ENCODE data around the gene CARS1.

The CARS1 gene

GRCh38 chr11:3057069-3057963, at the start of gene CARS1:
Gene CARS1, minus strand, starts transcription at chr11:3057423. Its CDS starts 56 bp downstream, at chr11:3057367.
- peak; percentile 97 for DNase-seq

DNA sequence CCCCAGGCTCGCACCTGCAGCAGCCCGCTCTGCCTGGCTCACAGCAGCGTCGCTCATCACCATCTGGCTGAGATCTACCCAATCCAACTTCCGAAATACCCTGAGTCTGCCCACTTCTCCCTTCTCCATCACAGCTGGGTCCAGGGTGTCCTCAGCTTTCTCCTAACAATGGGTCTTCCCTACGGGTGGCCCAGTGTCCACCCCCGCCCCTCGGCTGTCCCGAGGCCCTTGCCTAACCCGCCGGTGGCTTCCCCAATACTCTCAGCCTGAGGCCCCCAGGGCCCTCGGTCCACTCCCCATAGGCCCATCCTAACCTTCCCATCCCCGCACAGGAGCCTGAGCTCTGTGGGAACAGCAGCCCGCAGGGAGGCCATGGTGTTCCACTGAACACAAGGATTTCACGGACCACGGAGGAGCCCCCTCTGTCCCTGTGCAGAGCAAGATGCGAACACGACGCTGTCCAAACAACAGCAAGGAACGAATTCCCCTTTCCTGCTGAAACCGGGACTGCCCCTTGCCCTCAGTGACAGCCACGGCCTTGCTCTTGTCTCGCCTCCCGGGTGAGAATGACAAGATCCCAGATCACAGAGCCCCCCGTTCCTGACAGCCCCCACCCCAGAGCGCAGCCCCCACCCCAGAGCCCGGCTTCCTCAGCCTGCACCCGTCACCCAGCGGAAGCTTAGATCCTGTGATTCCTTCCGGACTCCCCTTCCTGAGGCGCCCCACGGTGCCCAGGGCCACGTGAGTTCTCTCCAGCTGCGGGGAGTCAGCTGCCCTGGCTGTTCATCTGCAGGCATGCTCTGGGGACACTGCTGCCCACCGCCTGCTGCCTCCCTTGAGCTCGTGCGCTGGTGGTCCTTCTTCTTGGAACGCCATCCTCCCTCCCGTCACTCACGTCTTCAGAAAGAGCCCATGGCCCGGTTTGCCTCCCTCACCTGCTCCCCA, 48.8 kb upstream of the CARS1 start:
- no peak for DNase-seq

- DNase-seq: no peak
Measured at GRCh38 chr11:3104961-3105790, 48.0 kb upstream of the CARS1 start.

- no peak for DNase-seq
Measured at GRCh38 chr11:3104051-3104714, 47.0 kb upstream of the CARS1 start.

DNA sequence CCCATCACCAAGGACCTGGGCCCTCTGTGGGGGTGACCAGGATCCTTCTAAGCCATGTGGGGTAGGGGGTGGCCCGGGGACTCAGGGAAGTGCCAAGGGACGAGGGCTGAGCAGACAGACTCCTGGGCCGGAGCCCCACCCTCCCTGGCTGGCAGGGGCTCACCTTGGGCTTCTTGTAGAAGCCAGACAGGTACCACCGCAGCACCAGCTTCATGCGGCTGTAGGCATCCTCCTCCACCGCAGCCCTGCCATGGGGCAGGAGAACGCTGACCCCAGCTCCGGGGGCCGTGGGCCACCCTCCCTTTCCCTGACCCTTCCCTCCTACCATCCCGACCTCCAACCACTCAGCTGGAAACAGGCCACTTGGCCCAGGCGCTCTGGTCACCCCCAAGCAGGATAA, 45.9 kb upstream of the CARS1 start:
- DNase-seq: no peak

GRCh38 chr11:3102641-3102921, 45.4 kb upstream of the CARS1 start:
- DNase-seq: no peak

GRCh38 chr11:3101921-3102640, 44.9 kb upstream of the CARS1 start:
- no peak for DNase-seq

- DNase-seq: no peak
Measured at GRCh38 chr11:3099178-3099577, 42.0 kb upstream of the CARS1 start.

DNA sequence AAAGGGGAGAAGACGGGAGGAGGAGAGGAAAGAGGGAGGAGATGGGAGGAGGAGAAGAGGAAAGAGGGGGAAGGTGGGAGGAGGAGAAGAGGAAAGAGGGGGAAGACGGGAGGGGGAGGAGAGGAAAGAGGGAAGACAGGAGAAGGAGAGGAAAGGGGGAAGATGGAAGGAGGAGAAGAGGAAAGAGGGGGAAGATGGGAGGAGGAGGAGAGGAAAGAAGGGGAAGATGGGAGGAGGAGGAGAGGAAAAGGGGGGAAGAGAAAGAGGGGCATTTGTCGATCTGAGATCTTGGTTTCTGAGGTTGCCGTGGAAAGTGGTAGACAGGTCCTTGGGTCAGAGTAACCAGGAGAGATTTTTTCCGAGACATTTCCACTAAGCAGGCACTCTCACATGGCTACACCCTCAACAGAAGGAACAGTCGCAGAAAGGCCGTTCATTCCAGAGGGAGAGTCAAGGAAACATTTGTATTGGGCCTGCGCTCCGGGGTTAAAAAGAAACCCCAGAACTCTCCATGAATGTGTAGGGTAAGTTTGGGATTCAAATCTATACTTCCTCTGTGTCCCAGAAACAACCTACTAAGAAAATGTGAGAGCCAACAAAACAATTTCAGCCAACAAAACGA, 39.8 kb upstream of the CARS1 start:
- no peak for DNase-seq

DNA sequence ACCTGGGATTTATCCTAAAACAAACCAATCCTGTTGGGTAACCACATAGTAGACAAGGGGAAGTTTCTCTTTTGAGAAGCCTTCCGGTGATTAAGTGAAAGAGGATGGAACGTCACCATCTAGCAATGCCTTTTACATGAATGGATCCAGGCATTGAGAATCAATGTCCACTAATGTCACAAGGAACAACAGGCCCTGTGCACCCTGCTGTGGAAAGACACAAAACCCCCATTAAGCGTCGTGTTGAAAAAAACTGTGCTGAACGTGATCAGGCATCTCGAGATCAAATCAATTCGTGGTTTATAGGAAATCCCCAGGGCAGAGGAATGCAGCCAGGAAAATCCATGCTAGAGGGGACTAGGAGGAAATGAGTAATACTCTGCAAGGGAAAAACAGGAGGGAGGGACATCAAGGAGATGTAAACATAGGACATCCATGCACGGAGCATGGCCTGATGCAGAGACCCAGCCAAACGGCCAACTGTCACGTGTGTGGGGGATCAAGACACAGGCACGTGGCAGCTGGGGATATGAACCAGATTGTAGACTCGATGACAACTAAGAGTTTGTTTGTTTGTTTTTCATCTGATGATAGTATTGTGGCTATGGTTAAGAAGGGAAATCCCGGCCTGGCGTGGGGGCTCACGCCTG, 38.6 kb upstream of the CARS1 start:
- peak; percentile 53 for DNase-seq

GRCh38 chr11:3094223-3094824, 37.1 kb upstream of the CARS1 start:
- no peak for DNase-seq

GRCh38 chr11:3093281-3094191, 36.3 kb upstream of the CARS1 start:
- no peak for DNase-seq

DNA sequence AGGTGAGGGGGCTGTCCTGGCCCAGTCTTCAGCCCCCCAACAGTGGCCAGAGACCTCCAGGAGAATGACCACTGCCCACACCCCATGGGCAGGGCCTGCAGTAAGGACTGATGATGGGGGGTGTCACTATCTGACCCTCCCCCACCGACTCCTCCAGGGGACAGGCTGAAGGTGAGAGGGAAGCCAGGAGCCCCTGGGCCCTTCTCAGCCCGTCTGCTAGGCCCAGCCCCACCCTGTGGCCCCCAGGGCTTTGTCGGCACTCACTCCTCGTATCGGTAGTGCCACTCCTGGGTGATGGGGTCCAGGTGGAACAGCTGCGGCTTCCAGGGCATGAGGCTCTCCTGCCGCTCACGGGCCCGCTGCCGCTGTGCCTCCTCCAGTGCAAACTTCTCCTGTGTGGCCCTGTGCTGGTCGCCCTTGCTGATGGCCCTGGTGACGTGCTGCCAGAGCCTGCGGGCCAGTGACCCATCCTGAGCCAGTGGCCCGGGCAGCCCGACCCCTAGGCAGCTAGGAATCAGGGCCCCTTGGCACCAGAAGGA, 35.4 kb upstream of the CARS1 start:
- DNase-seq: no peak

- peak; percentile 78 for DNase-seq
Measured at GRCh38 chr11:3091846-3092602, 34.8 kb upstream of the CARS1 start.

GRCh38 chr11:3091081-3091845, 34.0 kb upstream of the CARS1 start:
- no peak for DNase-seq

GRCh38 chr11:3090096-3090901, 33.1 kb upstream of the CARS1 start:
- no peak for DNase-seq
